Fibroblast of upper back skin (primary cell): ENCODE measurements around the gene ACTN2.
A peak's percentile ranks its signal among the peaks of the same experiment; 100 is the strongest.

Source experiments
- DNase-seq: peaks from one replicate; pipeline ENCODE4 v3.0.0-alpha.2; 2013

The ACTN2 gene

DNA sequence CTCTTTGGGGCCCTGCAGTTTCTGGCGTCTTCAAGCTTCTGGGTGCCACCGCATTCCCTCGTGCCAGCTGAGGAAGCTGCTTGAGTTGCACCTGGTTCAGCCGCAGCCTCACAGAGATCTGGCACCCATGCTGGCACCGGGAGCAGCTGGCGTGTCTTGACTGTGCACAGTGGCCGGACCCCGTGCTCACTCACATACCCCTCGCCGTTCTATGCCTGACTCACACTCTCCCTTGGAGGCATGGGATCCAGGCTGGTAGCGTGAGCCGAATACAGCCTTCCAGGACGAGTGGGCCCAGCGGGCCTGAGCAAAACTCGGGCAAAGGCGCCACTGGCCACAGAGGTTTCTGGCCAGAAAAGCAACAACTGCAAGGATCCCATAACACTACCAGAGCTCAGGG is 100.2 kb downstream of the ACTN2 start:
- DNase-seq = no peak

- DNase-seq = no peak
Observed at GRCh38 chr1:236794585-236795034, 108.3 kb downstream of the ACTN2 start.

- DNase-seq = peak; percentile 99
Observed at GRCh38 chr1:236795035-236795756, 108.9 kb downstream of the ACTN2 start, which contains the start of gene MTR. Gene MTR, plus strand, starts transcription at chr1:236795292. Its CDS starts 412 bp downstream, at chr1:236795704.

GRCh38 chr1:236795757-236796667 is 109.7 kb downstream of the ACTN2 start:
- DNase-seq = peak; percentile 37

GRCh38 chr1:236799001-236799400 is 112.7 kb downstream of the ACTN2 start:
- DNase-seq = no peak

- DNase-seq = peak; percentile 13
Observed at GRCh38 chr1:236800002-236800620, 113.8 kb downstream of the ACTN2 start.

DNA sequence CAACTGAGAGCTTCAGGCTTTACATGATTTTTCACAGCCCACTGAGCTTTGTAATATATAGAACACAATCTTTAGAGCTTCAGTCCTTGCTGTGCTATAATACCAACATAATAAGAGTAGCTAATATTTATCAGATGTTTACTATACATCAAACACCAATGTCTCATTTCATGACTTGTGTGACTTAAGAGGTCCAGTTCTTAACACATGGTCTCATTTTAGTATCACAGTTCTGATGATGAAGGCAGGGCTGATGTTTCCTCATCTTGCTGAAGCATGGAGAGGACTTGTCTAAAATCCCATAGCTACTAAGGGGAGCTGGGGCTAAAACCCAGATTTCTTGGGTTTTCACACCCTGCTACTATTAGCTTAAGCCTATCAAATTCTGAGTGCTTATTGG is 114.3 kb downstream of the ACTN2 start:
- no peak for DNase-seq

DNA sequence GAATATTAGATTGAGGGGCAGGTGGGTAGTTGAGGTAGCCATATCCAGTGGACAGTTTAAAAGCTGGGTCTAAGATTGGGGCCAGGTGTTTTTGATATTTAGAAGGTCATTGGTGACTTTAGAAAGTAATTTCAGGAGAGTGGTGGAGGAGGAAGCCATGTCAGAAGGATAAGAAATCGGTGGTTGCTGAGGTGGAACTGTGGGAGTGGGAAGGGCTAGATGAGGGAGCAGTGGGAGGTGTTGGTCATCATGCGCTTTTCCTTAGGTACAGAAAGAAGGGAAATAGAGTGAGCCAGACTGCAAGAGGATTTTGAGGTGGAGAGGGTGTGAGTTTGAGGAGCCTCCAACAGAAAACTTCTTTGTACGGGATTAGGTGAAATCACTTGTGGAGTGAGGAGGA is 116.0 kb downstream of the ACTN2 start:
- no peak for DNase-seq

DNA sequence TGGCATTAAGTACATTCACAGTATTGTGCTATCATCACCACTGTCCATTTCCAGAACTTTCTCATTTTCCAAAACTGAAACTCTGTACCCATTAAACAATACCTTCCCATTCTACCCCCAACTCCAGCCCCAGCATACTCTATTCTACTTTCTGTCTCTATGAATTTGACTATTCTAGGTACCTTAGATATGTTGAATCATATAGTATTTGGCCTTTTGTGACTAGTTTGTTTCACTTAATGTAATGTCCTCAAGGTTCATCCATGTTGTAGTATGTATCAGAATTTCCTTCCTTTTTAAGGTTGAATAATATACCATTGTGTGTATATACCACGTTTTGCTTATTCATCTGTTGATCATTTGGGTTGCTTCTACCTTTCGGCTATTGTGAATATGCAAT is 120.3 kb downstream of the ACTN2 start:
- DNase-seq = no peak

DNA sequence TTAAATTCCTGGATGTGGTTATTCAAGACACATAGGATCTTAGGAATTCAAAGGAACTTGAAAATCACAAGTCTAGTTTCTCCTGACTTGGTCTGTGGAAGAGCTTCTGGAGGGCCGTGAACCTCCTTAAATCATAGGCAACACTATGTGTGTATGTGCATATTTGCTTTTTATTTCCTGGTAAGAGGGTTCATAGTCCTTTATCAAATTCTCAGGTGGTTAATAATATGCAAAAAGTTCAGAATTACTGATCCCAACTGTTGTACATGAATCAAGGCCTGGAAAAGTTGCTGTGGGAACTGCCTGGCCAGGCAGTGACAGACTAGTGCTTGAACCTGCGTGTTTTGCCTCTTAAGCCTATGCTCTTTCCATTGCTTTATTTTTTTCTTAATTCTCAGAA is 121.7 kb downstream of the ACTN2 start:
- no peak for DNase-seq

DNA sequence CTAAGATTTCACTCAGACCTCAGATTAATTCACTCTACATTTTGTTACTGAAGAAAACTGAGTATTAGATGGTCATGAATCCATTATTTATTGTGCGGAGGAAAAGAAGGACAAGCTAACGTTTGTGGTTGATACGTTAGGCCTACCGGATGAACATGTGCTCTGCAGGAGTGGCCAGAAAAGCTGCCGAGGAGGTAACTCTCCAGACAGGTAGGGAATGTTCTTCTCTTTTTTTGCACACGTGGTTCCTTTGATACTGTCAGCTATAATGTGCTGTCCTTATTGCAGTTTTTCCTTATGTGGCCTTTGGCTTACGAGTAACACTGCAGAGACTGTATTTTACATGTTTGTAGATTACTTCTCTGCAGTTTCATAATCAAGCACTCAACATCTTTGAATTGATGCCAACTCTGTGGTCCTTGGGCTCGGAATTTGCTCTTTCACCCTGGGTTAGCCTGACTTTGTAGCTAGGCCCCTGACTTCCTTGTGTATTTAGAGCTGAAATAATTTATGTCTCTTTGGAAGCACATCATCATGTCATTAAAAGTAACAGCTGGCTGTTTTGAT is 122.3 kb downstream of the ACTN2 start:
- DNase-seq = peak; percentile 14

GRCh38 chr1:236809148-236809547 is 122.8 kb downstream of the ACTN2 start:
- no peak for DNase-seq

DNA sequence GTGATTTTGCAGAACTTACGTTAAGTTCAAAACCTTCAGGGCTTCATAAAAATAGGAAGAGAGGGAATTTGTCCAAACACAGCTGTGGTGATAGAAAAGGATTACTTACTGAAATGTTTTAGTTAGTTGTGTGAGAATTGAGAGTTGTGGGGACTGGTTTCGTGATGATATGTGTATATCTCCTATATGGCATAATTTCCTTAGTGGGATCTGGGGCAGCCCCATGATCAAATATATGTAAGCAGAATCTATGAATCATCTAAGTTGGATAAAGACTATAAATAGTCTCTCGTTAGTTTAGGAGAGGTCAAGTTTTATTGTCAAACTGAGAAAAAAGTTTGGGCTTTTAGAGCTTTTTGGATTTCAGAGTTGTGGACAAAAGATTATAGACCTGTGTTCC is 123.7 kb downstream of the ACTN2 start:
- DNase-seq = no peak

GRCh38 chr1:236812334-236813030 is 126.2 kb downstream of the ACTN2 start:
- DNase-seq = no peak
